MM.1S (cell line): ENCODE measurements around the gene RBFA.

Experiments used
- CTCF ChIP-seq: fragments of 300-600 bp; sonication (generic); IDR thresholded peaks from 2 replicates; pipeline ENCODE4 v1.5.1; 2016; ENCODE audit warnings: antibody characterized with exemption, low read length, mixed read lengths
- EZH2 ChIP-seq: fragments of 300-600 bp; sonication (generic); optimal IDR thresholded peaks from 2 replicates; pipeline ENCODE3; 2017; ENCODE audit warnings: low read depth, mild to moderate bottlenecking, antibody characterized with exemption, low read length, mixed read lengths

- TF ChIP-seq CTCF (peak; percentile 32), EZH2 (no peak)
Measured at GRCh38 chr18:80023173-80023572, 11.1 kb upstream of the RBFA start.
